GM12874 (cell line): ENCODE data around the gene LRRC28.

Source experiments
- CTCF ChIP-seq: IDR thresholded peaks from 2 replicates; pipeline ENCODE4 v1.5.1; 2011; ENCODE audit warnings: low read depth, mild to moderate bottlenecking, control low read depth, low read length, moderate library complexity; ENCODE audit not compliant: insufficient read depth

LRRC28 gene

DNA sequence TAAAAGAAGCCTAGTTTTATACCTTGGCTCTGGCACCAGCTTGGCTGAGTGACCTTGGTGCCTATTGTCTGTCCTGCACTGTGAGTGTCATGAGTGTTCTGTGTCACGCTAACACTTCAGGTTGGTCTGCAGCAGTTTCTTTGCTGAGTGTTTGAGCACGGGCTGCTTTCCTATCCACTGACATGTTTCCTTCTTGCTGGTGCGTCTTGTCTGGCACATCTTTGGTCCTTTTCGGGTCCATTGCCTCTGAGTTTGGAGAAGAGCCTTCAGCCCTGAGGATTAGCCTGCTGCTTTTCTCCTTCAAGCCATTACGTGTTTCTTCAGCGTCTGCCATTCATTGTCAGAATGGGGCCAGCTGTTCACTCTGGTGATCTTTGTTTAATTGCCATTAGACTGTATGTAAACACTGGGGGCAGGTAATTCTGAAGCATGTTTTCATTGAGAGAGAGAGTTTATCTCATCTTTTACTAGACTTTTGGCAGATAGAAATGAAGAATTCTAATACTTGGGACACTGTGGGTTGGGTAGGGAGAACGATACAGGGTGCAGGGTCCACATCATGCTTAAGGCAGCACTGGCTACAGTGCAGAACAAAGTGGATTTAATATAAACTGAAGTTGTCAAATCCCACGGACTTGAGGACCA is 55.5 kb downstream of the LRRC28 start:
- TF ChIP-seq CTCF = no peak

- no peak for TF ChIP-seq CTCF
These were observed 56.5 kb downstream of the LRRC28 start for GRCh38 chr15:99307735-99308134.

GRCh38 chr15:99310745-99311144 is 59.5 kb downstream of the LRRC28 start:
- TF ChIP-seq CTCF = no peak

GRCh38 chr15:99312228-99312627 is 60.9 kb downstream of the LRRC28 start:
- no peak for TF ChIP-seq CTCF

- TF ChIP-seq CTCF = no peak
These were observed 61.5 kb downstream of the LRRC28 start for GRCh38 chr15:99312794-99313193.

DNA sequence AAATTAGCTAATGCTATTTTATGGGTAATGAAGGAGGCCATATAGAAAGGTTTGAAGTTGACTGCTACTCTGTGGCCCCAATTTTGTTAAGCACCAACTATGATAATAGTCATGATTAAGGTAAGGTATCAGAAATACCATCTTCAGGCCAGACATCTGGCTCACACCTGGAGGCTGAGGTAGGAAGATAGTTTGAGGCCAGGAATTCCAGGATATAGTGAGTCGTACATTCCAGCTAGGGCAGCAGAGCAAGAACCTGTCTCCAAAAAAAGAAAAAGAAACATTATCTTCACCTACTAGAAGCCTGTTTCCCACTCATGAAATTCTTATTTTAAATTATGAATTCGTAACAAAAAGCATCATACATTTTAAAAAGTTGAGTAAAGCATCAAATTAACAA is 64.4 kb downstream of the LRRC28 start:
- no peak for TF ChIP-seq CTCF

- TF ChIP-seq CTCF = no peak
These were observed 69.3 kb downstream of the LRRC28 start for GRCh38 chr15:99320374-99321215.
